Endothelial cell of umbilical vein (primary cell): ENCODE data around the gene ZBTB46. TPM values are rescaled to one million over a fixed set of nuclear protein-coding genes. Genes with fewer than 3 reads are reported as not detected.

Experiments used
- BruUV-seq: library from RNA; stranded (reverse); fragments of 400-500 nt; replicated peaks from 2 replicates; lab custom pipeline; 2021; lab: Mats Ljungman, UMichigan
- CTCF ChIA-PET: fragments of 300-600, 350-600 bp; sonication (Branson Sonifier 250); formaldehyde crosslinking; loops from one replicate; lab custom pipeline; 2021; ENCODE audit warnings: antibody characterized with exemption, inconsistent platforms; lab: Charles Lee
- POLR2A ChIA-PET: fragments of 300-600, 350-600 bp; sonication (Branson Sonifier 250); formaldehyde crosslinking; loops from one replicate; lab custom pipeline; 2021; ENCODE audit warnings: antibody characterized with exemption, inconsistent platforms; lab: Charles Lee
- DNase-seq: peaks from one replicate; pipeline ENCODE4 v3.0.0-alpha.2; 2011; ENCODE audit warnings: low read depth, low spot score
- FAIRE-seq: peaks from 2 replicates; lab custom pipeline; 2011; peaks lifted over from hg19 to GRCh38; lab: Jason Lieb, UNC
- H2AFZ ChIP-seq: 2 replicates; pipeline ENCODE4 v1.6.0; 2012; ENCODE audit warnings: low read depth, low read length, control low read depth, inconsistent platforms
- H3K27ac ChIP-seq: 2 replicates; pipeline ENCODE4 v1.5.1; 2011; ENCODE audit warnings: low read depth, mild to moderate bottlenecking, control low read depth, low read length, moderate library complexity; ENCODE audit not compliant: insufficient read depth
- H3K27me3 ChIP-seq, 2 experiments: 2 replicates each; pipeline versions ENCODE4 v1.6.0 to v1.6.1; 2011; ENCODE audit warnings: low read length in 2 of 2, mixed read lengths in 1 of 2; ENCODE audit not compliant: control insufficient read depth in 2 of 2, insufficient read depth in 2 of 2
- H3K36me3 ChIP-seq, 2 experiments: 2 replicates in 1 of 2; 3 replicates in 1 of 2; pipeline ENCODE4 v1.5.1; 2011; ENCODE audit warnings: low read length in 2 of 2, mild to moderate bottlenecking in 1 of 2, moderate library complexity in 1 of 2; ENCODE audit not compliant: control insufficient read depth in 2 of 2, insufficient read depth in 2 of 2; ENCODE audit errors: extremely low read depth in 1 of 2
- H3K4me1 ChIP-seq: 3 replicates; pipeline ENCODE4 v1.5.1; 2011; ENCODE audit warnings: mild to moderate bottlenecking, low read length; ENCODE audit not compliant: control insufficient read depth, insufficient read depth; ENCODE audit errors: extremely low read depth
- H3K4me2 ChIP-seq: 2 replicates; pipeline ENCODE4 v1.6.1; 2011; ENCODE audit warnings: low read length, control low read depth, mixed read lengths; ENCODE audit not compliant: insufficient read depth
- H3K4me3 ChIP-seq, 3 experiments: fragments of 200-600 bp in 1 of 3; sonication (generic), shearing (Covaris generic) in 1 of 3; replicated peaks in 1 of 3; 2 replicates each; pipeline ENCODE4 v1.5.1; 2011 to 2016; ENCODE audit warnings: control low read depth in 3 of 3, low read length in 3 of 3, mild to moderate bottlenecking in 2 of 3, inconsistent platforms in 1 of 3, low read depth in 1 of 3, moderate library complexity in 1 of 3; ENCODE audit not compliant: insufficient read depth in 1 of 3
- H3K79me2 ChIP-seq: 2 replicates; pipeline ENCODE4 v1.6.0; 2012; ENCODE audit warnings: low read length, inconsistent platforms; ENCODE audit not compliant: control insufficient read depth, insufficient read depth
- H3K9ac ChIP-seq: replicated peaks from 2 replicates; pipeline ENCODE3; 2011; ENCODE audit warnings: low read length, control low read depth; ENCODE audit not compliant: insufficient read depth; ENCODE audit errors: extremely low read depth
- H3K9me1 ChIP-seq: replicated peaks from 3 replicates; pipeline ENCODE4 v1.6.0; 2011; ENCODE audit warnings: mild to moderate bottlenecking, low read length; ENCODE audit not compliant: control insufficient read depth, insufficient read depth; ENCODE audit errors: extremely low read depth
- H3K9me3 ChIP-seq: replicated peaks from 2 replicates; pipeline ENCODE4 v1.5.1; 2012; ENCODE audit warnings: low read length, inconsistent platforms; ENCODE audit not compliant: control insufficient read depth, insufficient read depth
- H4K20me1 ChIP-seq: replicated peaks from 2 replicates; pipeline ENCODE3; 2011; ENCODE audit warnings: mild to moderate bottlenecking, low read length; ENCODE audit not compliant: control insufficient read depth, insufficient read depth; ENCODE audit errors: extremely low read depth
- EZH2 ChIP-seq: IDR thresholded peaks from 2 replicates; pipeline ENCODE4 v1.6.1; 2012; ENCODE audit warnings: borderline replicate concordance, low read depth, mild to moderate bottlenecking, moderate library complexity, low read length, inconsistent platforms; ENCODE audit not compliant: severe bottlenecking
- FOS ChIP-seq: IDR thresholded peaks from 2 replicates; pipeline ENCODE4 v1.6.1; 2011; ENCODE audit warnings: mild to moderate bottlenecking, low read length, moderate library complexity, borderline replicate concordance; ENCODE audit not compliant: insufficient read depth
- GATA2 ChIP-seq: IDR thresholded peaks from 2 replicates; pipeline ENCODE4 v1.7.0; 2011; ENCODE audit warnings: low read depth, mild to moderate bottlenecking, moderate library complexity, mixed read lengths, low read length; ENCODE audit not compliant: insufficient read length, insufficient read depth
- JUN ChIP-seq: IDR thresholded peaks from 2 replicates; pipeline ENCODE4 v1.6.1; 2011; ENCODE audit warnings: borderline replicate concordance, low read depth; ENCODE audit not compliant: insufficient read length, insufficient read depth
- MAX ChIP-seq: IDR thresholded peaks from 2 replicates; pipeline ENCODE4 v1.6.1; 2011; ENCODE audit not compliant: insufficient read depth, insufficient read length
- MYC ChIP-seq: IDR thresholded peaks from one replicate; pipeline ENCODE4 v1.6.1; 2011; ENCODE audit warnings: mild to moderate bottlenecking, low read depth, low read length
- POLR2A ChIP-seq: IDR thresholded peaks from 2 replicates; pipeline ENCODE4 v1.6.1; 2012; ENCODE audit warnings: low read depth, mild to moderate bottlenecking, control low read depth, low read length
- POLR2AphosphoS5 ChIP-seq: IDR thresholded peaks from 2 replicates; pipeline ENCODE4 v1.6.1; 2012; ENCODE audit warnings: low read depth, mild to moderate bottlenecking, control low read depth, low read length, moderate library complexity; ENCODE audit not compliant: insufficient read depth
- dilution Hi-C: fragments of 300-500 bp; cut with MboI; formaldehyde crosslinking; loops from one replicate; pipeline ENCODE4 v1.15.0; 2019; ENCODE audit warnings: low sequenced_read_pairs; ENCODE audit not compliant: extremely low pct_ligation_motif_present
- intact Hi-C: fragments of 100-400 bp; cut with micrococcal nuclease; formaldehyde crosslinking; loops from one replicate; pipeline ENCODE4 v1.10.0; 2022
- polyA plus RNA-seq, 4 experiments: library from polyadenylated mRNA; depleted of rRNA in 3 of 4; stranded (reverse) in 3 of 4; unstranded in 1 of 4; fragments of >200 nt; gene quantifications; 2 replicates each; pipeline versions ENCODE4 v1.2.1 to v1.2.3, GENCODE V29; 2011 to 2012; ENCODE audit warnings: missing spikeins in 1 of 4
- total RNA-seq: library from RNA; stranded (reverse); gene quantifications from 2 replicates; pipeline ENCODE4 v1.2.3, GENCODE V29; 2021

The ZBTB46 gene
- total and polyA plus RNA-seq, 2 donors (not counting 3 experiments of a cell fraction or from before 2014, with no cell fraction given), result 1.3 to 7.1 TPM

- ChIA-PET POLR2A (no interaction called here), CTCF (interaction anchor here (0.9 to 1.1 kb wide), 2 partner anchors 20 to 25 kb away, joined by 4 to 5 read pairs; no protein-coding TSS in a partner anchor)
- no peak for FAIRE-seq
- Histone ChIP-seq H3K27me3 (no peaks in the 10 kb centered on the region), H3K79me2 (no peaks in the 10 kb centered on the region), H3K4me3 (no peak overlapping the region), H2AFZ (no peak overlapping the region), H3K9ac (no peak overlapping the region), H3K36me3 (no peaks in the 10 kb centered on the region), H3K4me1 (no peaks in the 10 kb centered on the region), H3K4me2 (no peak overlapping the region), H4K20me1 (no peaks in the 10 kb centered on the region), H3K9me3 (no peaks in the 10 kb centered on the region), H3K9me1 (no peaks in the 10 kb centered on the region), H3K27ac (no peak overlapping the region)
- TF ChIP-seq GATA2 (no peak), FOS (no peak), MAX (no peak), POLR2AphosphoS5 (no peak), POLR2A (no peak), MYC (no peak), EZH2 (no peak), JUN (no peak)
- no peak for DNase-seq
- dilution Hi-C loops (no loop called here), intact Hi-C loops (no loop called here)
- no TSS peak for BruUV-seq
Measured at GRCh38 chr20:63810730-63811490, 20.2 kb downstream of the ZBTB46 start.
